Liver (tissue), 9 donors: ENCODE measurements around the gene UBTF. TPM values are rescaled to one million over a fixed set of nuclear protein-coding genes. Genes with fewer than 3 reads are reported as not detected.

Experiments
- DNase-seq: peaks from one replicate; pipeline ENCODE4 v3.0.0-alpha.2; 2017; ENCODE audit warnings: low spot score
- H3K27ac ChIP-seq, 2 donors: one replicate each; pipeline ENCODE4 v1.7.0; 2013; ENCODE audit warnings: inconsistent platforms in 2 of 2, low read length in 2 of 2, control low read depth in 1 of 2, low read depth in 1 of 2, mild to moderate bottlenecking in 1 of 2
- H3K27me3 ChIP-seq, 4 donors: one replicate each; pipeline versions ENCODE4 v1.6.1 to v1.7.0; 2013; ENCODE audit warnings: low read length in 3 of 4, inconsistent platforms in 1 of 4, mild to moderate bottlenecking in 1 of 4, moderate library complexity in 1 of 4; ENCODE audit not compliant: control insufficient read depth in 4 of 4, insufficient read depth in 4 of 4
- H3K36me3 ChIP-seq, 4 donors: one replicate each; pipeline versions ENCODE4 v1.6.1 to v1.7.0; 2013; ENCODE audit warnings: low read length in 3 of 4, mild to moderate bottlenecking in 3 of 4, low read depth in 1 of 4, moderate library complexity in 1 of 4; ENCODE audit not compliant: control insufficient read depth in 4 of 4, insufficient read depth in 3 of 4
- H3K4me1 ChIP-seq, 4 donors: one replicate each; pipeline versions ENCODE4 v1.6.1 to v1.7.0; 2013; ENCODE audit warnings: low read length in 3 of 4, mild to moderate bottlenecking in 3 of 4, moderate library complexity in 1 of 4; ENCODE audit not compliant: control insufficient read depth in 4 of 4, insufficient read depth in 4 of 4
- H3K4me3 ChIP-seq, 3 donors: one replicate each; pipeline versions ENCODE4 v1.6.1 to v1.7.0; 2013; ENCODE audit warnings: low read length in 3 of 3, control low read depth in 1 of 3, low read depth in 1 of 3, mild to moderate bottlenecking in 1 of 3
- H3K9ac ChIP-seq, 2 donors: one replicate each; pipeline ENCODE4 v1.7.0; 2013; ENCODE audit warnings: low read length in 2 of 2, mild to moderate bottlenecking in 2 of 2, moderate library complexity in 2 of 2, control low read depth in 1 of 2, low read depth in 1 of 2
- H3K9me3 ChIP-seq, 4 donors: one replicate each; pipeline versions ENCODE4 v1.6.1 to v1.7.0; 2013; ENCODE audit warnings: low read length in 3 of 4; ENCODE audit not compliant: control insufficient read depth in 4 of 4
- EGR1 ChIP-seq, 2 donors: IDR thresholded peaks; 2 replicates each; pipeline ENCODE4 v1.6.1; 2016 to 2018; ENCODE audit warnings: antibody characterized with exemption in 2 of 2, low read depth in 2 of 2
- FOXA1 ChIP-seq: IDR thresholded peaks from 2 replicates; pipeline ENCODE4 v1.6.1; 2016; ENCODE audit warnings: antibody characterized with exemption
- FOXA2 ChIP-seq: IDR thresholded peaks from 2 replicates; pipeline ENCODE4 v1.6.1; 2016; ENCODE audit warnings: antibody characterized with exemption
- GABPA ChIP-seq, 2 donors: IDR thresholded peaks in 1 of 2; conservative IDR thresholded peaks in 1 of 2; 2 replicates each; pipeline ENCODE4 v1.6.1; 2016; ENCODE audit warnings: antibody characterized with exemption in 2 of 2, mild to moderate bottlenecking in 1 of 2, moderate library complexity in 1 of 2
- HNF4A ChIP-seq, 2 donors: conservative IDR thresholded peaks; 2 replicates each; pipeline ENCODE4 v1.6.1; 2016; ENCODE audit warnings: antibody characterized with exemption in 2 of 2, mild to moderate bottlenecking in 2 of 2
- HNF4G ChIP-seq: IDR thresholded peaks from 2 replicates; pipeline ENCODE4 v1.6.1; 2016; ENCODE audit warnings: antibody characterized with exemption
- JUND ChIP-seq, 2 donors: IDR thresholded peaks; 2 replicates each; pipeline ENCODE4 v1.6.1; 2016; ENCODE audit warnings: antibody characterized with exemption in 2 of 2
- NR2F2 ChIP-seq: IDR thresholded peaks from 2 replicates; pipeline ENCODE4 v1.6.1; 2016; ENCODE audit warnings: antibody characterized with exemption
- RAD21 ChIP-seq, 2 donors: IDR thresholded peaks; 2 replicates each; pipeline ENCODE4 v1.6.1; 2016; ENCODE audit warnings: antibody characterized with exemption in 2 of 2, mild to moderate bottlenecking in 2 of 2
- REST ChIP-seq: IDR thresholded peaks from 2 replicates; pipeline ENCODE4 v1.6.1; 2016; ENCODE audit warnings: antibody characterized with exemption, mild to moderate bottlenecking
- SP1 ChIP-seq: IDR thresholded peaks from 2 replicates; pipeline ENCODE4 v1.6.1; 2018; ENCODE audit warnings: antibody characterized with exemption, mild to moderate bottlenecking
- TAF1 ChIP-seq: conservative IDR thresholded peaks from 2 replicates; pipeline ENCODE4 v1.6.1; 2016; ENCODE audit warnings: antibody characterized with exemption, mild to moderate bottlenecking
- WGBS: extraction: QIAGEN DNeasy Blood & Tissue Kit; methylation state at CpG from one replicate; pipeline ENCODE4 v1.1.7; 2013; 5-methylcytosine and 5-hydroxymethylcytosine counted together
- polyA plus RNA-seq, 2 donors: library from polyadenylated mRNA; stranded (reverse) in 1 of 2; unstranded in 1 of 2; fragments of 200-250 nt in 1 of 2; fragments of >200 nt in 1 of 2; fragmentation: Nextera tagmentation in 1 of 2; extraction: Ambion mirVana in 1 of 2; gene quantifications; one replicate each; pipeline versions ENCODE4 v1.2.1 to v1.2.3, GENCODE V29; 2013 to 2015
- total RNA-seq, 2 donors: library from RNA; depleted of rRNA; stranded (reverse); fragments of >200 nt; gene quantifications; one replicate each; pipeline ENCODE4 v1.2.3, GENCODE V29; 2014
- TF ChIP-seq, protein P1 (sequence below): IDR thresholded peaks from 2 replicates; pipeline ENCODE4 v1.6.1; 2016; ENCODE audit warnings: antibody characterized with exemption
- TF ChIP-seq, protein P2 (sequence below): fragments of 150-350 bp; IDR thresholded peaks from 2 replicates; pipeline ENCODE4 v1.5.1; 2017; ENCODE audit warnings: improper control_type of control experiment, low read depth, low read length; ENCODE audit not compliant: missing input control
- donor health status: healthy.
- donor health status: healthy.
- donor health status: healthy.
- donor health status: healthy.
- donor health status: healthy.

UBTF gene
- total and polyA plus RNA-seq, 4 donors: 12.5 to 39.6 (median 23.9) TPM

- peak overlapping the region; percentile 93 to 94 for H3K27ac ChIP-seq
- DNase-seq: peak; percentile 70
- H3K4me3 ChIP-seq: peak overlapping the region; percentile 64 to 93 (median 76)
- H3K9ac ChIP-seq: peak overlapping the region; percentile 66 to 80
- H3K36me3 ChIP-seq: peaks cover 5 to 13% (median 12%) of the 10 kb centered on the region in 4 donors
- no peaks in the 10 kb centered on the region for H3K27me3 ChIP-seq
- H3K9me3 ChIP-seq: no peaks in the 10 kb centered on the region
- TF ChIP-seq RAD21 (IDR thresholded peaks at IDR 0.05) (no peak), TAF1 (no peak), NR2F2 (no peak), FOXA2 (no peak), FOXA1 (no peak), JUND (IDR thresholded peaks at IDR 0.05) (no peak), HNF4G (no peak), REST (no peak), GABPA (IDR thresholded peaks at IDR 0.05 in 1 of 2, conservative IDR thresholded peaks at IDR 0.05 in 1 of 2) (no peak), EGR1 (IDR thresholded peaks at IDR 0.05; ENCODE audit: low read depth in 2 of 2) (no peak), HNF4A (conservative IDR thresholded peaks at IDR 0.05) (no peak)
- TF ChIP-seq, protein P1, sequence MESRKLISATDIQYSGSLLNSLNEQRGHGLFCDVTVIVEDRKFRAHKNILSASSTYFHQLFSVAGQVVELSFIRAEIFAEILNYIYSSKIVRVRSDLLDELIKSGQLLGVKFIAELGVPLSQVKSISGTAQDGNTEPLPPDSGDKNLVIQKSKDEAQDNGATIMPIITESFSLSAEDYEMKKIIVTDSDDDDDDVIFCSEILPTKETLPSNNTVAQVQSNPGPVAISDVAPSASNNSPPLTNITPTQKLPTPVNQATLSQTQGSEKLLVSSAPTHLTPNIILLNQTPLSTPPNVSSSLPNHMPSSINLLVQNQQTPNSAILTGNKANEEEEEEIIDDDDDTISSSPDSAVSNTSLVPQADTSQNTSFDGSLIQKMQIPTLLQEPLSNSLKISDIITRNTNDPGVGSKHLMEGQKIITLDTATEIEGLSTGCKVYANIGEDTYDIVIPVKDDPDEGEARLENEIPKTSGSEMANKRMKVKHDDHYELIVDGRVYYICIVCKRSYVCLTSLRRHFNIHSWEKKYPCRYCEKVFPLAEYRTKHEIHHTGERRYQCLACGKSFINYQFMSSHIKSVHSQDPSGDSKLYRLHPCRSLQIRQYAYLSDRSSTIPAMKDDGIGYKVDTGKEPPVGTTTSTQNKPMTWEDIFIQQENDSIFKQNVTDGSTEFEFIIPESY: no peak
- TF ChIP-seq, protein P2, sequence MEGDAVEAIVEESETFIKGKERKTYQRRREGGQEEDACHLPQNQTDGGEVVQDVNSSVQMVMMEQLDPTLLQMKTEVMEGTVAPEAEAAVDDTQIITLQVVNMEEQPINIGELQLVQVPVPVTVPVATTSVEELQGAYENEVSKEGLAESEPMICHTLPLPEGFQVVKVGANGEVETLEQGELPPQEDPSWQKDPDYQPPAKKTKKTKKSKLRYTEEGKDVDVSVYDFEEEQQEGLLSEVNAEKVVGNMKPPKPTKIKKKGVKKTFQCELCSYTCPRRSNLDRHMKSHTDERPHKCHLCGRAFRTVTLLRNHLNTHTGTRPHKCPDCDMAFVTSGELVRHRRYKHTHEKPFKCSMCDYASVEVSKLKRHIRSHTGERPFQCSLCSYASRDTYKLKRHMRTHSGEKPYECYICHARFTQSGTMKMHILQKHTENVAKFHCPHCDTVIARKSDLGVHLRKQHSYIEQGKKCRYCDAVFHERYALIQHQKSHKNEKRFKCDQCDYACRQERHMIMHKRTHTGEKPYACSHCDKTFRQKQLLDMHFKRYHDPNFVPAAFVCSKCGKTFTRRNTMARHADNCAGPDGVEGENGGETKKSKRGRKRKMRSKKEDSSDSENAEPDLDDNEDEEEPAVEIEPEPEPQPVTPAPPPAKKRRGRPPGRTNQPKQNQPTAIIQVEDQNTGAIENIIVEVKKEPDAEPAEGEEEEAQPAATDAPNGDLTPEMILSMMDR: no peak
- under 1% methylated on average over 108 of the region's 108 CpGs for WGBS
- H3K4me1 ChIP-seq: peaks cover 17 to 45% (median 39%) of the 10 kb centered on the region in 4 donors
Observed at GRCh38 chr17:44220213-44221083, 973 bp upstream of the UBTF start.

DNA sequence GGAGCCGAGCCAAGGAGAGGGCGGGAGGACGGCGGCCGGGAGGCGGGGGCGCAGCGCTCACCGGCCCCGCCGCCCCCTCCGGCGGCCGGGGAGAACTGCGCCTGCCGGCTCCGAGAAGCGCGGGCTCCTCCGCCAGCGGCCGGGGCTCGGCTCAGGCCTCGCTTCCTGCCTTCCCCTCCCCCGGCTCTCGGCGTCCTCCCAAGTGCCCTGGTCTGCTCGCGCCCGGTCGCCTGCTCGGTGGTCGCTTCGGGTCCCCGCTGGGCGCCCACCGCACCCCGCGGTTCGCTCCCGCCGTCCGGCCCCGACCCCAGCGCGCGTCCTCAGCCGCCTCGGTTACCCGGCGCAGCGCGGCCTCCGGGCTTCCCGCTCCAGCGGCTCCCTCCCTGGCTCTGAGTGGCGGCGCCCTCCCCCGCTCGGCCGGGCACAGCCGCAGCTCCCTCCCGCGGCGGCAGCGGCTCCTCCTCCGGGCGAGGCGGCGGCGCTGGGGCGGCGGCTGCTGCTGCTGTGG is 313 bp downstream of the UBTF start:
- Histone ChIP-seq H3K9ac (peak overlapping the region in 1 of 2 donors; percentile 72), H3K27me3 (no peaks in the 10 kb centered on the region), H3K27ac (peak overlapping the region; percentile 93 to 94), H3K9me3 (no peaks in the 10 kb centered on the region), H3K4me3 (peak overlapping the region in 2 of 3 donors; percentile 66 to 93), H3K4me1 (peaks cover 17 to 45% (median 39%) of the 10 kb centered on the region in 4 donors), H3K36me3 (peaks cover 7 to 26% (median 23%) of the 10 kb centered on the region in 4 donors)
- TF ChIP-seq, protein P1: no peak
- TF ChIP-seq SP1: no peak
- TF ChIP-seq, protein P2: peak; percentile 65
- WGBS: under 1% methylated on average over 73 of the region's 73 CpGs
- peak; percentile 62 for DNase-seq
